Suppressor macrophage treated with lipopolysaccharide for 1 hour (primary cell): Measurements from ENCODE around the gene RYR3.

Experiments used
- DNase-seq, 3 donors: peaks; one replicate each; pipeline ENCODE4 v3.0.0-alpha.2; 2020 to 2022

The RYR3 gene

GRCh38 chr15:33724321-33725036 lies 413.7 kb downstream of the RYR3 start:
- DNase-seq, result no peak

GRCh38 chr15:33729653-33730052 lies 418.9 kb downstream of the RYR3 start:
- DNase-seq, result no peak

GRCh38 chr15:33730815-33731214 lies 420.0 kb downstream of the RYR3 start:
- no peak for DNase-seq

- DNase-seq, result no peak
These were observed 424.4 kb downstream of the RYR3 start for GRCh38 chr15:33735143-33735542.

- DNase-seq, result peak in 1 of 3 donors; percentile 12
These were observed 425.0 kb downstream of the RYR3 start for GRCh38 chr15:33735637-33736247.

- peak; percentile 46 to 52 (median 50) for DNase-seq
These were observed 427.2 kb downstream of the RYR3 start for GRCh38 chr15:33737687-33738601.

- DNase-seq, result no peak
These were observed 428.3 kb downstream of the RYR3 start for GRCh38 chr15:33738941-33739664.

GRCh38 chr15:33742306-33742705 lies 431.5 kb downstream of the RYR3 start:
- DNase-seq, result no peak

GRCh38 chr15:33742800-33743199 lies 432.0 kb downstream of the RYR3 start:
- DNase-seq, result no peak

- DNase-seq, result no peak
These were observed 435.4 kb downstream of the RYR3 start for GRCh38 chr15:33746203-33746602.

- no peak for DNase-seq
These were observed 442.2 kb downstream of the RYR3 start for GRCh38 chr15:33753012-33753411.

- peak in 1 of 3 donors; percentile 9 for DNase-seq
These were observed 443.5 kb downstream of the RYR3 start for GRCh38 chr15:33754242-33754641.

GRCh38 chr15:33756961-33757360 lies 446.2 kb downstream of the RYR3 start:
- no peak for DNase-seq

- DNase-seq, result peak; percentile 58 to 83 (median 74)
These were observed 446.9 kb downstream of the RYR3 start for GRCh38 chr15:33757516-33758232.

GRCh38 chr15:33766389-33766788 lies 455.6 kb downstream of the RYR3 start:
- no peak for DNase-seq

GRCh38 chr15:33768670-33769190 lies 458.0 kb downstream of the RYR3 start:
- DNase-seq, result no peak

GRCh38 chr15:33773969-33774368 lies 463.2 kb downstream of the RYR3 start:
- no peak for DNase-seq

GRCh38 chr15:33778852-33779251 lies 468.1 kb downstream of the RYR3 start:
- DNase-seq, result no peak

GRCh38 chr15:33780011-33780768 lies 469.4 kb downstream of the RYR3 start:
- DNase-seq, result no peak

- no peak for DNase-seq
These were observed 472.2 kb downstream of the RYR3 start for GRCh38 chr15:33782966-33783365.

- DNase-seq, result no peak
These were observed 474.6 kb downstream of the RYR3 start for GRCh38 chr15:33785366-33785765.
